Liver (tissue), 3 donors: ENCODE measurements around the gene C11orf24.
A peak's percentile ranks its signal among the peaks of the same experiment; 100 is the strongest.

Experiments
- CTCF ChIP-seq: fragments of 150-350 bp; IDR thresholded peaks from 2 replicates; pipeline ENCODE4 v1.5.1; 2017; ENCODE audit warnings: improper control_type of control experiment, low read depth, low read length; ENCODE audit not compliant: missing input control
- GABPA ChIP-seq, 2 donors: IDR thresholded peaks in 1 of 2; conservative IDR thresholded peaks in 1 of 2; 2 replicates each; pipeline ENCODE4 v1.6.1; 2016; ENCODE audit warnings: antibody characterized with exemption in 2 of 2, mild to moderate bottlenecking in 1 of 2, moderate library complexity in 1 of 2
- REST ChIP-seq: IDR thresholded peaks from 2 replicates; pipeline ENCODE4 v1.6.1; 2016; ENCODE audit warnings: antibody characterized with exemption, mild to moderate bottlenecking
- TAF1 ChIP-seq: conservative IDR thresholded peaks from 2 replicates; pipeline ENCODE4 v1.6.1; 2016; ENCODE audit warnings: antibody characterized with exemption, mild to moderate bottlenecking
- YY1 ChIP-seq: IDR thresholded peaks from 2 replicates; pipeline ENCODE4 v1.6.1; 2016; ENCODE audit warnings: antibody characterized with exemption, mild to moderate bottlenecking
- ZBTB33 ChIP-seq: IDR thresholded peaks from 2 replicates; pipeline ENCODE4 v1.6.1; 2016; ENCODE audit warnings: antibody characterized with exemption
- donor health status: healthy.
- donor health status: healthy.

GRCh38 chr11:68270196-68271022, 1.4 kb downstream of the C11orf24 start:
- peak; percentile 90 for TF ChIP-seq ZBTB33
- TF ChIP-seq CTCF = no peak
- peak in 1 of 2 donors; percentile 75 for TF ChIP-seq GABPA (IDR thresholded peaks at IDR 0.05 in 1 of 2, conservative IDR thresholded peaks at IDR 0.05 in 1 of 2)
- TF ChIP-seq TAF1 = peak; percentile 30
- TF ChIP-seq YY1 = peak; percentile 73
- TF ChIP-seq REST = peak; percentile 73
